ENCODE measurements around the gene CHCHD6.

Gene CHCHD6

DNA sequence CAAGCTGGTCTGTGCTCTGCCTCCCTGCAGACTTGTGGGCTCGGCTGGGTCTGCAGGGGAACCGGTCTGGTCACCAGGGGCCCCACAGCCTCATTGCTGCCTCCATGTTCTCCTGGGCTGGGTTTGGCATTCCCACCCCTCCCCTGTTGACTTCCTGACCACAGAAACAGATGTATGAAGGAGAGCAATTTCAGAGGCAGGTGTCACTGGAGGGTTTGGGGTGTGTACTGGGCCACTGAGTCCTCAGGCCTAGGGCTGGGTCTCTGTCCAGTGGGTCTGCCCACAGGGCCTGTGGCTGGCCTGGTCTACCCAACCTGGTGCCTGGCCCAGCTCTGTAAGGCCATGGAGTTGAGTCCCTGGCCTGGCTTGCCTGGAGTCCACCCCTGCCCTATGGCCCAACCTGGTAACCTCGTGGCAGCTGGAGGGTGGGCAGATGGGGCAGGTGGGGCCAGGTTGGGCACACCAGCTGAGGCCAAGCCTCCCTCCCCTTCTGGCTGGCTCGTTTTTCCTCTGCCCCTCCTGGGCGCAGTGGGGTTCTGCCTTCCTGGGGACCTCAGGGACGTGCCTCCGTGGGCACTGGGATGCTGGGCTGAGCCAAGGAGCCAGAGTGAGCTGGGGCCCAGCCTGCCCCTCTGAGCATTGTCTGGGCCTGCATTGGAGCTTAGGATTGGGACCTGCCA, 299.7 kb downstream of the CHCHD6 start:
- CTCF ChIA-PET = no interaction called here
- no peak for DNase-seq (ENCODE audit: extremely low spot score)
- POLR2A ChIA-PET = no interaction called here
- no peak for TF ChIP-seq BHLHE40 (IDR thresholded peaks at IDR 0.05; ENCODE audit: borderline replicate concordance)
- no peak for TF ChIP-seq ZNF384 (IDR thresholded peaks at IDR 0.05)
- TF ChIP-seq SUZ12 (IDR thresholded peaks at IDR 0.05) = no peak
- no peak for TF ChIP-seq HDGF (IDR thresholded peaks at IDR 0.05; ENCODE audit: borderline replicate concordance)
- no peak for TF ChIP-seq CTBP1 (IDR thresholded peaks at IDR 0.05; ENCODE audit: borderline replicate concordance)
- no peak for TF ChIP-seq FOXM1 (IDR thresholded peaks at IDR 0.05; ENCODE audit: borderline replicate concordance)
- TF ChIP-seq LEF1 (IDR thresholded peaks at IDR 0.05; ENCODE audit: borderline replicate concordance) = no peak
- TF ChIP-seq ARNT (IDR thresholded peaks at IDR 0.05) = no peak
- TF ChIP-seq NFRKB (IDR thresholded peaks at IDR 0.05) = no peak
- no peak for TF ChIP-seq FOXA1 (IDR thresholded peaks at IDR 0.05)
- TF ChIP-seq L3MBTL2 (conservative IDR thresholded peaks at IDR 0.05) = no peak
- TF ChIP-seq TARDBP (IDR thresholded peaks at IDR 0.05) = no peak
- TF ChIP-seq, protein P1, sequence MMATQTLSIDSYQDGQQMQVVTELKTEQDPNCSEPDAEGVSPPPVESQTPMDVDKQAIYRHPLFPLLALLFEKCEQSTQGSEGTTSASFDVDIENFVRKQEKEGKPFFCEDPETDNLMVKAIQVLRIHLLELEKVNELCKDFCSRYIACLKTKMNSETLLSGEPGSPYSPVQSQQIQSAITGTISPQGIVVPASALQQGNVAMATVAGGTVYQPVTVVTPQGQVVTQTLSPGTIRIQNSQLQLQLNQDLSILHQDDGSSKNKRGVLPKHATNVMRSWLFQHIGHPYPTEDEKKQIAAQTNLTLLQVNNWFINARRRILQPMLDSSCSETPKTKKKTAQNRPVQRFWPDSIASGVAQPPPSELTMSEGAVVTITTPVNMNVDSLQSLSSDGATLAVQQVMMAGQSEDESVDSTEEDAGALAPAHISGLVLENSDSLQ (IDR thresholded peaks at IDR 0.05) = no peak
- TF ChIP-seq FOXK2 (IDR thresholded peaks at IDR 0.05) = no peak
- TF ChIP-seq ELF4 (IDR thresholded peaks at IDR 0.05) = no peak
- TF ChIP-seq SP1 (IDR thresholded peaks at IDR 0.05) = no peak

DNA sequence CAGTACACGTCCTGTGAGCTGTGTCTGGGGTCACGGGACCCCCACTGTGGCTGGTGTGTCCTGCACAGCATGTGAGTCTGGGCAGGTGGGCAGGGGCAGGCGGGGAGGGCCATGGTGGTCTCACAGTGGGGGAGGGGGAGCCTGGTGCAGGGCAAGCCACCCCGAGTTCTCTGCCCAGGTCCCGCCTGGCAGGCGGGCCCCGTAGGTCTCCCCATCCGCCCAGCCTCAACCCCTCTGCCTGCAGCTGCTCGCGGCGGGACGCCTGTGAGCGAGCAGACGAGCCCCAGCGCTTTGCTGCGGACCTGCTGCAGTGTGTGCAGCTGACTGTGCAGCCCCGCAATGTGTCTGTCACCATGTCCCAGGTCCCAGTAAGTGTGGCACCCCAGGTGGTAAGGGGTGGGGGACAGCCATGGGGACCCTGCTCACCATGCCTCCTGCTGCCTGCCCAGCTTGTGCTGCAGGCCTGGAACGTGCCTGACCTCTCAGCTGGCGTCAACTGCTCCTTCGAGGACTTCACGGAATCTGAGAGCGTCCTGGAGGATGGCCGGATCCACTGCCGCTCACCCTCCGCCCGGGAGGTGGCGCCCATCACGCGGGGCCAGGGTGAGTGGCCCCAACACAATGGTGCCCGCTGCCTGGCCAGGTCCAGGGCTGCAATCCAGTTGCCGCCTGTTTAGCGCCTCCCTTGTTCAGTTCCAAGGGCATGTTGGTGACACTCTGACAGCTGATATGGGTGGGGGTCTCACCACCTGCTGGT, 300.8 kb downstream of the CHCHD6 start:
- CTCF ChIA-PET = no interaction called here
- POLR2A ChIA-PET = no interaction called here
- no peak for TF ChIP-seq SP1 (IDR thresholded peaks at IDR 0.05)
- no peak for TF ChIP-seq L3MBTL2 (conservative IDR thresholded peaks at IDR 0.05)
- no peak for TF ChIP-seq ZNF384 (IDR thresholded peaks at IDR 0.05)
- no peak for TF ChIP-seq NFRKB (IDR thresholded peaks at IDR 0.05)
- no peak for TF ChIP-seq LEF1 (IDR thresholded peaks at IDR 0.05; ENCODE audit: borderline replicate concordance)
- no peak for TF ChIP-seq ELF4 (IDR thresholded peaks at IDR 0.05)
- no peak for TF ChIP-seq FOXM1 (IDR thresholded peaks at IDR 0.05; ENCODE audit: borderline replicate concordance)
- TF ChIP-seq FOXA1 (IDR thresholded peaks at IDR 0.05) = no peak
- no peak for DNase-seq (ENCODE audit: extremely low spot score)

- TF ChIP-seq TARDBP (IDR thresholded peaks at IDR 0.05) (no peak), ELF4 (IDR thresholded peaks at IDR 0.05) (no peak), SP1 (IDR thresholded peaks at IDR 0.05) (no peak), ZNF384 (IDR thresholded peaks at IDR 0.05) (no peak), NFRKB (IDR thresholded peaks at IDR 0.05) (no peak), FOXA1 (IDR thresholded peaks at IDR 0.05) (no peak), L3MBTL2 (conservative IDR thresholded peaks at IDR 0.05) (no peak), FOXK2 (IDR thresholded peaks at IDR 0.05) (no peak), LEF1 (IDR thresholded peaks at IDR 0.05; ENCODE audit: borderline replicate concordance) (no peak), HDGF (IDR thresholded peaks at IDR 0.05; ENCODE audit: borderline replicate concordance) (no peak), BHLHE40 (IDR thresholded peaks at IDR 0.05; ENCODE audit: borderline replicate concordance) (no peak), FOXM1 (IDR thresholded peaks at IDR 0.05; ENCODE audit: borderline replicate concordance) (no peak), CTBP1 (IDR thresholded peaks at IDR 0.05; ENCODE audit: borderline replicate concordance) (no peak), SUZ12 (IDR thresholded peaks at IDR 0.05) (no peak), ARNT (IDR thresholded peaks at IDR 0.05) (no peak)
- TF ChIP-seq, protein P1 (IDR thresholded peaks at IDR 0.05) = no peak
- POLR2A ChIA-PET = no interaction called here
- CTCF ChIA-PET = no interaction called here
- no peak for DNase-seq (ENCODE audit: extremely low spot score)
Observed at GRCh38 chr3:127005864-127006500, 301.9 kb downstream of the CHCHD6 start.

- no peak for TF ChIP-seq FOXA1 (IDR thresholded peaks at IDR 0.05)
- no peak for TF ChIP-seq ZNF384 (IDR thresholded peaks at IDR 0.05)
- no peak for TF ChIP-seq SP1 (IDR thresholded peaks at IDR 0.05)
- TF ChIP-seq BHLHE40 (IDR thresholded peaks at IDR 0.05; ENCODE audit: borderline replicate concordance) = no peak
- POLR2A ChIA-PET = no interaction called here
- CTCF ChIA-PET = no interaction called here
- DNase-seq (ENCODE audit: extremely low spot score) = no peak
Observed at GRCh38 chr3:127006781-127007436, 302.9 kb downstream of the CHCHD6 start.

- POLR2A ChIA-PET = no interaction called here
- CTCF ChIA-PET = no interaction called here
- no peak for DNase-seq (ENCODE audit: extremely low spot score)
- TF ChIP-seq SUZ12 (IDR thresholded peaks at IDR 0.05) (no peak), SP1 (IDR thresholded peaks at IDR 0.05) (no peak), L3MBTL2 (conservative IDR thresholded peaks at IDR 0.05) (no peak), FOXM1 (IDR thresholded peaks at IDR 0.05; ENCODE audit: borderline replicate concordance) (no peak), TARDBP (IDR thresholded peaks at IDR 0.05) (no peak), CTBP1 (IDR thresholded peaks at IDR 0.05; ENCODE audit: borderline replicate concordance) (no peak), LEF1 (IDR thresholded peaks at IDR 0.05; ENCODE audit: borderline replicate concordance) (no peak), ZNF384 (IDR thresholded peaks at IDR 0.05) (no peak), BHLHE40 (IDR thresholded peaks at IDR 0.05; ENCODE audit: borderline replicate concordance) (no peak), FOXK2 (IDR thresholded peaks at IDR 0.05) (no peak)
- TF ChIP-seq, protein P1 (IDR thresholded peaks at IDR 0.05) = no peak
Observed at GRCh38 chr3:127008236-127008635, 304.2 kb downstream of the CHCHD6 start.

Measured in HEK293T (cell line).